Pulmonary artery endothelial cell (primary cell): ENCODE measurements around the gene MCM7. TPM values are rescaled to one million over a fixed set of nuclear protein-coding genes. Genes with fewer than 3 reads are reported as not detected.
"Not testable (repeated sequence)": the region's sequence is repeated elsewhere in the genome, so short reads cannot be mapped to it uniquely, and the experiment has no call there.

Experiments used
- DNase-seq: peaks from one replicate; pipeline ENCODE4 v3.0.0-alpha.2; 2011; ENCODE audit warnings: low read depth, low spot score
- total RNA-seq: library from RNA; depleted of rRNA; stranded (reverse); fragments of >200 nt; gene quantifications from 2 replicates; pipeline ENCODE4 v1.2.3, GENCODE V29; 2014

MCM7 gene
- total RNA-seq = 114 and 205 TPM in 2 replicates

- DNase-seq = peak; percentile 96
Measured at GRCh38 chr7:100101016-100101862, at the start of gene MCM7, which contains the start of gene AP4M1. Gene MCM7 (minus strand): TSS chr7:100101397. CDS start chr7:100101294, 103 bp downstream. Gene AP4M1 (plus strand): TSS chr7:100101643. CDS start chr7:100101715, 72 bp downstream.

- DNase-seq = peak; percentile 96
Measured at GRCh38 chr7:100148559-100149328, 47.5 kb upstream of the MCM7 start, which contains the start of gene LAMTOR4. Gene LAMTOR4 (plus strand): TSS chr7:100148918. CDS start chr7:100148973, 55 bp downstream.

DNA sequence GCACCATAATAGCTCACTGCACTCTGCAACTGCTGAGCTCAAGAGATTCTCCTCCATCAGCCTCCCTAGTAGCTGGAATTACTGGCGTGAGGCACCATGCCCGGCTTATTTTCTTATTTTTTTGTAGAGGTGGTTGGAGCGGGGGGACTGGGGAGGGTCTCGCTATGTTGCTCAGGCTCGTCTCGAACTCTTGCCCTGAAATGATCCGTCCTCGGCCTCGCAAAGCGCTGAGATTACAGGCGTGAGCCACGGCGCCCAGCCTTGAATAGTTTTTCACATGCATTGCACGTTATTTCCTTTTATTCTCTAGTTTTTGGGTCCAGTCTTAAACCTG, 47.0 kb upstream of the MCM7 start:
- no peak for DNase-seq

GRCh38 chr7:100147278-100147677, 46.1 kb upstream of the MCM7 start:
- no peak for DNase-seq

DNA sequence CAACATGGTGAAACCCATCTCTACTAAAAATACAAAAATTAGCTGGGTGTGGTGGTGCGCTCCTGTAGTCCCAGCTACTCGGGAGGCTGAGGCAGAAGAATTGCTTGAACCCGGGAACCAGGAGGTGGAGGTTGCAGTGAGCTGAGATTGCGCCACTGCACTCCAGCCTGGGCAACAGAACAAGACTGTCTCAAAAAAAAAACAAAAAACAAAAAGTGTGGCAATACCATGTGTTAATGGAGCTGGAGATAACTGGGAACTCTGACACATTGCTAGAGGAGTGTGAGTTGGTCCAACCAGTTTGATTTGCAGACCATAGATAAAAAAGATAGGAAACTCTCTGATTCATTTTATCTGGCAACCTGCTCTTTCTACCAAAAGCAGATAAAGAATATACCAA, 45.2 kb upstream of the MCM7 start:
- DNase-seq = not testable (repeated sequence)

- no peak for DNase-seq
Measured at GRCh38 chr7:100142461-100142860, 41.3 kb upstream of the MCM7 start.

GRCh38 chr7:100141555-100141949, 40.4 kb upstream of the MCM7 start:
- DNase-seq = no peak

DNA sequence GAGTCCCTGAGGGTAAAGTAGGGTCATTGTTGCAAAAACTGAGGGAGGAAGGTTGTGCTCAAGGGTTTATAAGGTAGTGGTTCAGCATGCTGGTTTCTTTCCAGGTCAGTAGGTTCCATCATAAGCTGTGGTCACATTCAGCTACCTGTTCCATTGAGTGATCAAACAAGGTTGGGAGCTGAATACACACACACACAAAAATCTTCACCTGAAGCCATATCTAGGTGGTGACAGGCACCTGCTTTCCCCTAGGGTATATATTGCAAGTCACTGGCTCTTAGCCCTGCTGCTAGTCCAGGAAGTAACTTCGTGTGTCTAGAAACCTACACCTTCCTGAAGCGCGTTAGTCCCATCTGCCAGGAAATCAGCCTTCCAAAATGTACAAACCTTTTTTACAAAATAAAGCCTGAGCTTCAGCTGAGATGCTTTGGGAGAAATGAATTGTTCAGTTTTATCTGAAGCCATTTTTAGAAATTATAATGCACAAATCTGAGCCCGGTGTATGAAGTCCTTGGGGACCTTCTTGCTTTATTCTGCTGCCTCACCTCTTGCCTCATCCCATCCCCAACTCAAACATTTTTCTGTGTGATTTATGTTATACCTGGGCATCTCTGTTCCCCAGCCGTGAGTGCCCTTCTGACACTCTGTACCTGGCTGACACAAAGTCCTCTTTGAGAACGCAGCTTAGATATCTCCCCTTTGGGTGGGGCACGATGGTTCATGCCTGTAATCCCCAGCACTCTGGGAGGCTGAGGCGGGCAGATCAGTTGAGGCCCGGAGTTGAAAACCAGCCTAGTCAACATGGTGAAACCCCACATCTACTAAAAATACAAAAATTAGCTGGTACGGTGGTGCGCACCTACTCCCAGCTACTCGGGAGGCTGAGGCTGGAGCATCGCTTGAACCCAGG, 36.9 kb upstream of the MCM7 start:
- no peak for DNase-seq

GRCh38 chr7:100132697-100133151, 31.5 kb upstream of the MCM7 start:
- DNase-seq = peak; percentile 29

GRCh38 chr7:100132126-100132525, 30.9 kb upstream of the MCM7 start:
- no peak for DNase-seq

GRCh38 chr7:100130608-100131453, 29.6 kb upstream of the MCM7 start:
- no peak for DNase-seq

DNA sequence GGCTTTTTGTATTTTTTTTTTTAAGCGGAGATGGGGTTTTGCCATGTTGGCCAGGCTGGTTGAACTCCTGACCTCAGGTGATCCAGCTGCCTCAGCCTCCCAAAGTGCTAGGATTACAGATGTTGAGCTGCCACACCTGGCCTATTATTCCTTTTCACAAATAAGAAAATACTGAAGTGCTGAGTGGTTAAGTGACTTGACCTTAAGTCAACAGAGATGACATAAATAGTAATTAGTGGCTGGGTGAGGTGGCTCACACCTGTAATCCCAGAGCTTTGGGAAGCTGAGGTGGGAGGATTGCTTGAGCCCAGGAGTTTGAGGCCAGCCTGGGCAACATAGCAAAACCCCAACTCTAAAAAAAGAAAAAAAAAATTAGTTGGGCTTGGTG, 29.0 kb upstream of the MCM7 start:
- DNase-seq = not testable (repeated sequence)

- no peak for DNase-seq
Measured at GRCh38 chr7:100128637-100128963, 27.4 kb upstream of the MCM7 start.

DNA sequence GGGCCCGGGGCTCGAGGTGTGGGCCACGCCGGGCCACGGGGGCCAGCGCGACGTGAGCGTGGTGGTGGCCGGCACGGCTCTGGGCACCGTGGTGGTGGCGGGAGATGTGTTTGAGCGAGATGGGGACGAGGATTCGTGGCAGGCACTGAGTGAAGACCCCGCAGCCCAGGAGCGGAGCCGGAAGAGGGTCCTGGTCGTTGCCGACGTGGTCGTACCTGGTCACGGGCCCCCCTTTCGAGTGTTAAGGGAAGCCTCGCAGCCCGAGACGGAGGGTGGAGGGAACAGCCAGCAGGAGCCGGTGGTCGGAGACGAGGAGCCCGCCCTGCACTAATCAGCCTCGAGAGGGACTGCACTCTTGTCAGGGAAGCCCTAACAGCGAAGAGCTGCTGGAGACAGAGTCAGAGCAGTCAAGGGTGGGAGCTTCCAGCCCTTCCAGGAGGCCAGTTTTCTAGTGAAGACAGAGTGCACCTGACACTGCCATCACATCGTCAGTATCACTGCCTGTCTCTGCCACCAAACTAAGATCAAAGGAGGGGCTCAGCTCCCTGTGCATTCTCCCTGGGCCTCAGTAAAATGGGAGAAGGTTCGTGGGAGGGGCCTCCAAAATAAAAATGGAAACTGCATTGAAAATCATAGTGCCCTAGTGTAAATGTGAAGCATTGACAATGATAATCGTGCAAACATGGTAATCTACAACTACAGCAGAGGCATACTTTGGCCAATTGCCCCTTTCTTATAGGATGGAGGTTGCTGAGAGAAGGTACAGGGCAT, 26.9 kb upstream of the MCM7 start:
- no peak for DNase-seq

DNA sequence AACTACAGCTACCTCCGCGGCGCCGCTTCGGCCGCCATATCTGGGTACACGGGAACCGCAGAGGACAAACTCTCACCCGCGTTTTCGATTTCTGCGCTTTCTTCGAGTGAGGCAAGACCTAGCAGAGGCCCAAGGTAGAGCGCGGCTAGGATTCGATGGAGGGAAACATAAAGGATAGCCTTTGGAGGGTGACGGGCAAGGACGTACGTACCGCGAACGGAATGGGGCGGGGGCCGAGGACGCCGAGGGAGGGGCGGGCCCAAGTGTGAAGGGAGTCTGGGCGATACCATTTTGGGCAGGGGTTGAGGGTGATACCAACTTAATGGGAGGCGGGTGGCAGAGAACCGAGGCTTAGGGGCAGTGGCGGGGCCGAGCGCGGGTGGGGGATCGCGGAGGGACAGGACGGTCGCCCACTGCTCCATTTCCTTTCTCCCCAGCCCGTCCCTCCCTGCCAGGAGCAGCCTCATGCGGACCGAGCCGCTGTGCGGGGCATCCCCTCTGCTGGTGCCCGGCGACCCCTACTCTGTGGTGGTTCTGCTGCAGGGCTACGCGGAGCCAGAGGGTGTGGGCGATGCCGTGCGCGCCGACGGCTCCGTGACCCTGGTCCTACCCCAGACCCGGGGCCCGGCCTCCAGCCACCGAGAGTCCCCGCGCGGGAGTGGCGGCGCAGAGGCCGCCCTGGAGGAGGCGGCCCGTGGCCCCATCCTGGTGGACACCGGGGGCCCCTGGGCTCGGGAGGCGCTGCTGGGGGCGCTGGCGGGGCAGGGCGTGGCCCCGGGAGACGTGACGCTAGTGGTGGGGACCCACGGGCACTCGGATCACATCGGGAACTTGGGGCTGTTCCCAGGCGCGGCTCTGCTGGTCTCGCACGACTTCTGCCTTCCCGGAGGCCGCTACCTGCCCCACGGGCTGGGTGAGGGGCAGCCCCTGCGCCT, 26.0 kb upstream of the MCM7 start, which contains the start of gene MBLAC1:
MBLAC1 (plus strand) TSS at position 37 of the 935 bp plus-strand sequence; CDS start at position 466, 429 bp downstream.
- DNase-seq = peak; percentile 79

DNA sequence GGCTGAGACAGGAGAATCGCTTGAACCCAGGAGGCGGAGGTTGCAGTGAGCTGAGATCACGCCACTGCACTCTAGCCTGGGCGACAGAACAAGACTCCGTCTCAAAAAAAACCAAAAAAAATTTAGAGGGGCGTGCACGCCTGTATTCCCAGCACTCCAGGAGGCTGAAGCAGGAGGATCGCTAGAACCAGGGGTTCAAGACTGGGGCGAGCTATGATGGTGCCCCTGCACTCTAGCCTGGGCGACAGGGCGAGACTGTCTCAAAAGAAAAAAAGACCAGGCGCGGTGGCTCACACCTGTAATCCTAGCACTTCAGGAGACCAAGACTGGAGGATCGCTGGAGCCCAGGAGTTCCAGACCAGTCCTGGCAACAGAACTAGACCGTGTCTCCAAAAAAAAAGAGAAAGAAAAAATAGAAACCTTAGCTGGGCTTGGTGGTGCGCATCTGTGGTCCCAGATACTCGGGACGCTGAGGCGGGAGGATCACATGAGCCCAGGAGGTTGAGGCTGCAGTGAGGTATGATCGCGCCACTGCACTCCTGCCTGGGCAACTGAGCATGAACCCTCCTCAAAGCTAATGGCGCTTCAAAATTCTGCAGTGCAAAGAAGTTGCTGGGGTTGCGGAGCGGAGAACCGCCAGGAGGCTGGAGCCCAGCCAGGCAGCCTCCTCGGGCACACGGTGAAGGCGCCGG, 25.2 kb upstream of the MCM7 start:
- no peak for DNase-seq

GRCh38 chr7:100124301-100125230, 23.4 kb upstream of the MCM7 start:
- no peak for DNase-seq
